NB4 (cell line): ENCODE measurements around the gene HERPUD1.

Experiments used
- DNase-seq: peaks from one replicate; pipeline ENCODE4 v3.0.0; 2010; ENCODE audit warnings: low read depth
- H3K4me3 ChIP-seq: one replicate; pipeline ENCODE4 v1.5.1; 2011; ENCODE audit warnings: mild to moderate bottlenecking, low read depth, low read length, moderate library complexity
- CTCF ChIP-seq: IDR thresholded peaks from one replicate; pipeline ENCODE4 v1.5.1; 2012; ENCODE audit warnings: low read depth, low read length
- MYC ChIP-seq: IDR thresholded peaks from 2 replicates; pipeline ENCODE4 v1.6.1; 2011; ENCODE audit warnings: low read depth, low read length
- POLR2A ChIP-seq: IDR thresholded peaks from 2 replicates; pipeline ENCODE4 v1.6.1; 2011; ENCODE audit warnings: mild to moderate bottlenecking; ENCODE audit not compliant: insufficient read length; ENCODE audit errors: extremely low read depth
- TF ChIP-seq, protein P1 (sequence below): IDR thresholded peaks from 2 replicates; pipeline ENCODE4 v1.6.1; 2011; ENCODE audit warnings: low read depth, low read length

Gene HERPUD1

GRCh38 chr16:56960681-56961281 lies 28.8 kb downstream of the HERPUD1 start:
- no peak for DNase-seq
- TF ChIP-seq, protein P1, sequence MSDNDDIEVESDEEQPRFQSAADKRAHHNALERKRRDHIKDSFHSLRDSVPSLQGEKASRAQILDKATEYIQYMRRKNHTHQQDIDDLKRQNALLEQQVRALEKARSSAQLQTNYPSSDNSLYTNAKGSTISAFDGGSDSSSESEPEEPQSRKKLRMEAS: no peak
- TF ChIP-seq CTCF (no peak), POLR2A (no peak), MYC (no peak)
- no peak overlapping the region for H3K4me3 ChIP-seq

GRCh38 chr16:56961386-56961785 lies 29.4 kb downstream of the HERPUD1 start:
- DNase-seq: no peak
- H3K4me3 ChIP-seq: no peak overlapping the region
- TF ChIP-seq, protein P1: no peak
- TF ChIP-seq CTCF (no peak), MYC (no peak), POLR2A (no peak)

DNA sequence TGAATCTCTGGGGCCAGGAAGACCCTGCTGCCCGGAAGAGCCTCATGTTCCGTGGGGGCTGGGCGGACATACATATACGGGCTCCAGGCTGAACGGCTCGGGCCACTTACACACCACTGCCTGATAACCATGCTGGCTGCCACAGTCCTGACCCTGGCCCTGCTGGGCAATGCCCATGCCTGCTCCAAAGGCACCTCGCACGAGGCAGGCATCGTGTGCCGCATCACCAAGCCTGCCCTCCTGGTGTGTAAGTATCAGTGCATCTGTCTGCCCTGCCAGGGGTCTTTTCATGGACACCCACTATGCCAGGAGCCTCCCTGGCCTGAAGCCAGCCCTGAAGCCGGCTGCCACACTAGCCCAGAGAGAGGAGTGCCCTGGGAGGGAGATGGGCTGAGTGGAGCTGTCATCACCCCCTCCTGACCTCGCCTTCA lies 29.9 kb downstream of the HERPUD1 start, which contains the start of gene CETP:
Gene CETP (plus strand): TSS at position 100 of the 431 bp plus-strand sequence. CDS start 30 bp downstream, at position 130.
- TF ChIP-seq POLR2A (no peak), CTCF (no peak), MYC (no peak)
- TF ChIP-seq, protein P1: no peak
- no peak within 1 kb of the TSS for H3K4me3 ChIP-seq
- no peak for DNase-seq

DNA sequence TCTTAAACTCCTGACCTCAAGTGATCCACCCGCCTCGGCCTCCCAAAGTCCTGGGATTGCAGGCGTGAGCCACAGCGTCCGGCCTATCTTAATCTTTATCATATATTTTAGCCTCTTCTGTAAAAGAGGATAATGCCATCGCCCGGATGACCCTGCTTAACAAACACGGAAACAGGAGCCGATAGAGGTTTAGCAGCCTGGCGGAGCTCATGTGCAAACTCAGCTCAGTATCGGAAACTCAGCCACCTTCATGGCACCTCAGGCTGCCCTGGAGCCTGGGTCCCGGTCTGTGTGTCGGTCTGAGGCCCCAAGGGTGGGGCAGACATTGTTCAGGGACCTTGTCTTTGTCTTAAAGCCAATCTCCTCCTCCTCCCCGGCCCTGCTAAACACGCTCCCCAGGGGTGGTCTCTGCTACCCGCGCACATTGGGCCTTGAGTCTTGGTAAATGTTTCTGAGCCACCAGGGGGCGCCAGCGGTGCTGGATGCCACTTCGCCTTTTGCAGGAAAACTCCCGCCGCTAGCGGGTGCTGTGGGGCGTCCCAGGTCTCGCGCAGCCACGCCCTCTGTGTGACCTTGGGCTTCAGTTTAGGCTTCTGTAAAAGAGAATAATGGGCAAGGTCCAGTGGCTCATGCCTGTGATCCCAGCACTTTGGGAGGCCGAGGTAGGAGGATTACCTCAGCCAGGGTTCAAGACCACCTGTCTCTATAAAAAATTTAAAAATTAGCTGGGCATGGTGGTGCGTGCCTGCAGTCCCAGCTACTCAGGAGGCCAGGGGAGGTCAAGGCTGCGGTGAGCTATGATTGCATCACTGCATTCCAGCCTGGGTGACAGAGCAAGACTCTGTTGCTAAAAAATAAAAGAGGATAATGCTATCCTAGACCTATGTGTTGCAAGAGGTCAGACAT lies 32.6 kb downstream of the HERPUD1 start:
- DNase-seq: peak; percentile 97
- no peak overlapping the region for H3K4me3 ChIP-seq
- TF ChIP-seq MYC (peak; percentile 14; the same call in 1 of the 2 replicates), CTCF (peak; percentile 99)
- TF ChIP-seq, protein P1: no peak; the same call in 1 of the 2 replicates

DNA sequence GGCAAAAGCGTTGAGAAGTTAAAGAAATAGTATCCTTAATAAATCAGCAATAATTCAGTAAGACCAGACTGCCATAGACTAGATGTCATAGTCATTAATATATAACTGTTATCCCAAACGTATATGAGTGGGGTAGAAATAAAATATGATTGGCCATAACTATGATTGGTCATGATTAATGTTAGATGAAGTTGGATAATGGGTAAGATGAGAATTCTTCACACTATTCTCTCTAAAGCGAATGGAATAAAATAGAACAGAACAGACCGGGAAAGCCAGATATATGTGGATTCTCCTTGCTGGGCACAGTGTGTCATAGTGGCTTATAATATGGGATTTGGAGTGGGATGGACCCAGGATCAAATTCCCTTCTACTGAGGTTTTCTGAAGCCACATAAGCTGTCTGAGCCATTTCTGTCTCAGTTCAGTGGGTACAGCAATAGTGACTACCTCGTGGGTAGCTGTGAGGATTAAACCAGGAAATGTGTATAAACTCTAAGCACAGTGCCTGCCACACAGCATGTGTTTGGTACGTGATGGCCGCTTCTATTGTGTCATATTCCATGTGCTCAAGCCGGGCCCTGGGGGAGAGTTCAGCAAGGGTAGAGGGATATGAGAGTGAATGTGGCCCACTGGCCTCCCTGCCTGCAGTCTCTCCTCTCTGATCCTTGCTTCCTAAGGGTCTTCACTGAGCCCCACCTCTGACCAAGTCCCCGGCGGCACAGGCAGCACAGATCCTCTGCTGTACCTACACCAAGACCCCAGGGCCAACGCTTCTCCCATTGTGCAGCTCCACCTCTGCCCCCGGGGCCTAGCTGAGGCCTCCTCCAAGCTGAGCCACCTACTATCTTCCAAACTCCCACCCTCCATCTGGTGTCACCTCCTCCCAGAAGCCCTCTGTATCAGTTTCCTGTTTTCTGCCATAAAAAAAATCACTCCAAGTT lies 33.5 kb downstream of the HERPUD1 start:
- peak overlapping the region; percentile 4 for H3K4me3 ChIP-seq
- DNase-seq: peak; percentile 84
- no peak for TF ChIP-seq POLR2A
- TF ChIP-seq MYC: peak; percentile 93
- TF ChIP-seq, protein P1: peak; percentile 94
